HG03442 (cell line): ENCODE results near the gene ZBED1.
"Not testable (repeated sequence)": the region's sequence is repeated elsewhere in the genome, so short reads cannot be mapped to it uniquely, and the experiment has no call there.

Experiments
- ATAC-seq: cut with Tn5 transposase; IDR thresholded peaks from one replicate; pipeline ENCODE4 v1.9.1; 2021; ENCODE audit warnings: mild to moderate bottlenecking, moderate library complexity; ENCODE audit not compliant: unreplicated experiment

The ZBED1 gene

DNA sequence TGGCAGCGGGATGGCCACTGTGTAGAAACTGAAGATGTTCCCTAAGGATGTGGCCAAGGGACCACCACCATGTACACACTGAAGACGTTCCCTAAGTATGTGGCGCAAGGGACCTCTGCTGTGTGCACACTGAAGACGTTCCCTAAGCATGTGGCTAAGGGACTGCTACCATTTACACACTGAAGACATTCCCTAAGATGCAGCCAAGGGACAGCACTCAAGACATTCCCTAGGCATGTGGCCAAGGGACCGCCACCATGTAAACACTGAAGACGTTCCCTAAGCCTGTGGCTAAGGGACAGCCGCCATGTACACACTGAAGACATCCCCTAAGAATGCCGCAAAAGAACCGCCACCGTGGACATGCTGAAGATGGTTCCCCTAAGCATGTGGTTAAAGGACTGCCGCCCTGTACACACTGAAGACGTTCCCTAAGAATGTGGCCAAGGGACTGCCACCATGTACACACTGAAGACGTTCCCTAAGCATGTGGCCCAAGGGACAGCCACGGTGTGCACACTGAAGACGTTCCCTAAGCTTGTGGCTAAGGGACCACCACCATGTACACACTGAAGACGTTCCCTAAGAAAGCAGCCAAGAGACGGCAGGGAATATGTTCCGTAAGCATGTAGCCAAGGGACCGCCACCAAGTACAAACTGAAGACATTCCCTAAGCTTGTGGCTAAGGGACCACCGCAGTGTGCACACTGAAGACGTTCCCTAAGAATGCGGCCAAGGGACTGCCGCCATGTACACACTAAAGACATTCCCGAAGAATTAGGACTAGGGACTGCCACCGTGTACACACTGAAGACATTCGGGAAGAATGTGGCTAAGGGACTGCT lies 43.3 kb downstream of the ZBED1 start:
- ATAC-seq, result no peak

DNA sequence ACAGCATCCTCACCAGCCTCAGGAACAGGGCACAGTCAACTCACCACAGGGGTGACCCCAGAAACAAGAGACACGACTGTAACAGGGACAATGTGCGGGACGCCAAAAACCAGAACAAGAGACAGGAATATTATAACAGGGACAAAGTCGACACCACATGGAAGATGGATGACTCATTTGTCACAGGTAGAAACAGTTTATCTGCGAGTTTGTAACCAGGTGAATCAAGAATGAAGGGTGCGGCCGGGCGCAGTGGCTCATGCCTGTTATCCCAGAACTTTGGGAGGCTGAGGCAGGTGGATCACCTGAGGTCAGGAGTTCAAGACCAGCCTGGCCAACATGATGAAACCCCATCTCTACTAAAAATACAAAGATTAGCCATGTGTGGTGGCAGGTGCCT lies 44.7 kb downstream of the ZBED1 start:
- ATAC-seq, result not testable (repeated sequence)

DNA sequence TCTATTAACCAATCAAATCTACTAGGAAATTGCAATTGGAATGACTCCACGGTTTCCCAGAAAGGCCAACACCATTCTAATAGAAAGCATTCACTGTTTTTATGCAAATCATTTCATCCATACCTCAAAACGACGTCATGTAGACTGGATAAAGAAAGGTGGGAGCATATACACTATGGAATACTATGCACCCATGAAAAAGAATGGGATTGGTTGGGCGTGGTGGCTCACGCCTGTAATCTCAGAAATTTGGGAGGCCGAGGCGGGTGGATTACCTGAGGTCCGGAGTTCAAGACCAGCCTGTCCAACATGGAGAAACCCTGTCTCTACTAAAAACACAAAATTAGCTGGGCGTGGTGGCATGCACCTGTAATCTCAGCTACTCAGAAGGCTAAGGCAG lies 46.2 kb downstream of the ZBED1 start:
- not testable (repeated sequence) for ATAC-seq

DNA sequence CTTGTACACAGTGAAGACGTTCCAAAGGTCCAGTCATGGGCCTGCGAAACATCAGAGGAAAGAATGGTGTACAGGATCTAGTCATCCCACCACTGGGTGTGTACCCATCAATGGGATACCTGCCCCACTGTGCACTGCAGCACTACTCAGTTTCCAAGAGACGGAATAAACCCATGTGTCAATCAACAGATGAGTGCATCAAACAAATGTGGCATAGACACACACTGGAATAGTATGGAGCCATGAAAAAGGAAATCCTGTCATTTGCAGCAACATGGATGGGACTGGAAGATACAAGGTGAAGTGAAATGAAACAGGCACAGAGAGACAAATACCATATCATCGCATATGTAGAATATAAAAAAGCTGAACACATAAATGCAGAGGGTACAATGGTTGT lies 48.0 kb downstream of the ZBED1 start:
- no peak for ATAC-seq

GRCh38 chrX:2452317-2452784 lies 48.4 kb downstream of the ZBED1 start:
- no peak for ATAC-seq

- ATAC-seq, result no peak
Observed at GRCh38 chrX:2451501-2452316, 49.1 kb downstream of the ZBED1 start.

- ATAC-seq, result no peak
Observed at GRCh38 chrX:2450681-2451080, 50.1 kb downstream of the ZBED1 start.

DNA sequence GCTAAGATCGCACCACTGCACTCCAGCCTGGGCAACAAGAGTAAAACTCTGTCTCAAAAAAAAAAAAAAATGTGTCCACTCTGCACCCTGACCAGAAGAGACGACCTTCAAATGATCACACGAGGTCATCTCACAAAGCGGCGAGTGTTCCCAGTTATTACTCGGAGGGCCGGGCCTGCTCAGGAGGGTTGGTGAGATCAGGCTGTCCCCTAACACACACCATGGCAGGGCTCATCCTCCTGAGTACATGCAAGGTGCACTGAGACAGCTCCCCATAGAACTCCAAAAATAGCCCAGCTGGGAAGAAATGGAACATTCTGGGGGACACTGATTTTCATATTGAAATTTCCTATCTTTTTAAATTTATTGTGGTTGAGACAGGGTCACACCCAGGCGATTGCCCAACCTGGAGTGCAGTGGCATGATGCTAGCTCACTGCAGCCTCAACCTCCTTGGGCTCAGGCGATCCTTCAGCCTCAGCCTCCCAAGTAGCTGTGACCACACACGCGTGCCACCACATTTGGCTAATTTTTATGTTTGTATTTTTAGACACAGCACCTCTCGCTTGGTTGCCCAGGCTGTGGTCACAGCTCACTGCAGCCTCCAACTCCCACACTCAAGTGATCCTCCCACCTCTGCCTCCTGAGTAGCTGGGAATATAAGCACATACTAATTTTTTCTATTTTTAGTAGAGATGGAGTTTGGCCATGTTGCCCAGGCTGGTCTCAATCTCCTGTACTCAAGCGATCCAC lies 51.5 kb downstream of the ZBED1 start:
- no peak for ATAC-seq

GRCh38 chrX:2447484-2447883 lies 53.3 kb downstream of the ZBED1 start:
- no peak for ATAC-seq

- no peak for ATAC-seq
Observed at GRCh38 chrX:2446815-2447214, 54.0 kb downstream of the ZBED1 start.

DNA sequence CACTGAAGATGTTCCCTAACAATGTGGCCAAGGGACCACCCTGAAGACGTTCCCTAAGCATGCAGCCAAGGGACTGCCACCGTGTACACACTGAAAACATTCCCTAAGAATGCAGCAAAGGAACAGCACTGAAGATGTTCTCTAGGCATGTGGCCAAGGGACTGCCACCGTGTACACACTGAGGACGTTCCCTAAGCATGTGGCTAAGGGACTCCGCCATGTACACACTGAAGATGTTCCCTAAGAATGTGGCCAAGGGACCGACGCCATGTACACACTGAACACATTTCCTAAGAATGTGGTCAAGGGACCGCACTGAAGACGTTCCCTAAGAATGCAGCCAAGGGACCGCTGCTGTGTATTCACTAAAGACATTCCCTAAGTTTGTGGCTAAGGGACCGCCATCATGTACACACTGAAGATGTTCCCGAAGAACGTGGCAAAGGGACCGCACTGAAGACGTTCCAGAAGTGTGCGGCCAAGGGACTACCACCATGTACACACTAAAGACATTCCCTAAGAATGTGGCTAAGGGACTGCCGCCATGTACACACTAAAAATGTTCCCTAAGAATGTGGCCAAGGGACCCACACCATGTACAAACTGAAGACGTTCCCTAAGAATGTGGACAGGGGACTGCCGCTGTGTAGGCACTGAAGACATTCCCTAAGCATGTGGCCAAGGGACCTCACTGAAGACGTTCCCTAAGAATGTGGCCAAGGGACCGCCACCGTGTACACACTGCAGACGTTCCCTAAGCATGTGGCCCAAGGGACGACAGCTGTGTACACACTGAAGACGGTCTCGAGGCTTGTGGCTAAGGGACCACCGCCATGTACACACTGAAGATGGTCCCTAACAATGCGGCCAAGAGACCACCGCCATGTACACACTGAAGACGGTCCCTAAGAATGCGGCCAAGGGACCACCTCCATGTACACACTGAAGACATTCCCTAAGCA lies 54.8 kb downstream of the ZBED1 start:
- no peak for ATAC-seq

GRCh38 chrX:2442694-2443093 lies 58.1 kb downstream of the ZBED1 start:
- ATAC-seq, result no peak

- no peak for ATAC-seq
Observed at GRCh38 chrX:2441466-2441865, 59.3 kb downstream of the ZBED1 start.

DNA sequence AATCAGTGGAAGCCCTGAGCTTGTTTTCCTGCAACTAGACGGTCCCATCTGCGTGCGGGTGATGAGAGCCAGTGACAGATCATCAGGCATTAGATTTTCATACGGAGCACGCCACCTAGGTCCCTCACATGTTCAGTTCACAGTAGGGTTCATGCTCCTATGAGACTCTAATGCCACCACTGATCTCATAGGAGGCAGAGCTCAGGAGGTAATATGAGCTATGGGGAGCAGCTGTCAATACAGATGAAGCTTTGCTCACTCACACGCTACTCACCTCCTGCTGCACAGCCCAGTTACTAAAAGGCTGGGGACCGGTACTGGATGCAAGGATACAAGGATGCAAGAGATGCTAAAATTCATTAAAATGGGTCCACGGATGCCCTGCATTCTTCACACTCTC lies 61.2 kb downstream of the ZBED1 start:
- no peak for ATAC-seq
